ENCODE measurements around the gene RNF130.
A peak's percentile ranks its signal among the peaks of the same experiment; 100 is the strongest.
"Not testable (repeated sequence)": the region's sequence is repeated elsewhere in the genome, so short reads cannot be mapped to it uniquely, and the experiment has no call there.

The RNF130 gene

GRCh38 chr5:180013678-180014077 lies 57.9 kb downstream of the RNF130 start:
- no peak for DNase-seq

GRCh38 chr5:180012316-180012715 lies 59.2 kb downstream of the RNF130 start:
- no peak for DNase-seq

DNA sequence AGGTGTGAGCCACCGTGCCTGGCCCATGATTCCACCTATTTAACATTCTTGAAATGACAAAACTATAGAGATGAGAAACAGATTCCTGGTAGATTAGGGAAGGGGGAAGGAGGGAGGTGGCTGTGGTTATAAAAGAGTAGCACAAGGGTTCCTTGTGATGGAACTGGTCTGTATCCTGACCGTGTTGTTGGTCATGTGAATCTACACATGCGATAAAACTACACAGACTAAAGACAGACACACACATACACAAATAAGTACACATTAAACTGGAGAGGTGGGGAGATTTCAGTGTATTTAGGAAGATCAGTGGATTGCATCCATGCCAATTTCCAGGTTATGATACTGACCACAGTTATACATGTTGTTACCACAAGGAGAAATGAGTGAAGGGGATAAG lies 60.9 kb downstream of the RNF130 start:
- no peak for DNase-seq

DNA sequence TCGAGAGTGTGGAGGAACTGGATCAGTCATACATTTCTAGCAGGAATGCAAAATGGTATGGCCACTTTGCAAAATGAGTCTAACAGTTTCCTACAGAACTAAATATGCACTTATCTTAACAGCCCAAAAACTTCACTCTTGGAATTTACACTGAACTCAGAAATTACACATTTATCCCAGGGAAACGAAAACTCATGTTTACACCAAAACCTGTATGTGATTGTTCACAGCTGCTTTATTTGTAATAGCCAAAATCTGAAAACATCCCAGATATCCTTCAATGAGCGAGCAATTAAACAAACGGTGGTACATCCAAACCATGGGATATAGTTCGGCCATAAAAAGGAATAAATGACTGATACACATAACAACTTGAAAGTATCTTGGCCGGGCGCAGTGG lies 62.0 kb downstream of the RNF130 start:
- DNase-seq: no peak

DNA sequence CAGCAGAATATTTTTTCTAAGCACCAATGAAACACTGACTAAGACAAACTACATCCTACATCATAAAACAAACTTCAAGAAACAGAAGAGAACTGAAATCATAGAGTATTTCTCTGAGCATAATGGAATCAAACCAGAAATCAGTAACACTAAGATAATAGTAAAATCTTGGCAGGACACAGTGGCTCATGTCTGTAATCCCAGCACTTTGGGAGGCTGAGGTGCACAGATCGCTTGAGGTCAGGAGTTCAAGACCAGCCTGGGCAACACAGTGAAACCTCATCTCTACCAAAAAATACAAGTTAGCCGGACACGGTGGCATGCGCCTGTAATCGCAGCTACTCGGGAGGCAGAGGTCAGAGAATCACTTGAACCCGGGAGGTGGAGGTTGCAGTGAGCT lies 63.1 kb downstream of the RNF130 start:
- no peak for DNase-seq

- DNase-seq: no peak
Measured at GRCh38 chr5:180007582-180007981, 64.0 kb downstream of the RNF130 start.

DNA sequence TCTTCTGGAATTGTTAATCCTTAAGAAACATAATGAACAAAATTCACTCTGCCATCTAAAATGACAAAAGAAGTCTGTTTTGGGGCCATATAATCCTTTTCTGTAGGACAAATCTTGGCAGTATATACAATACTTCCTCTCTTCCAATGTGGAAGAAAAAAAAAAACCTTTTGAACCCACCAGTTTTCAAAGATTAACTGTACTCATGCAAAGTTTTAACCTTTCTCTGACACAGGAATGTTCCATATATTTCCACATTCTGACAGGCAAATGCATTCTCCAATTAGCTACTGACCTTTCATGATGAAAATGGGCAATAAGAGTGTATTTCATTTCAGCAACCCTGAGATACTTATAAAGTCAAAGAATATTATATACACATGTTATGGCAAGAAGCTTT lies 65.4 kb downstream of the RNF130 start:
- no peak for DNase-seq

- no peak for DNase-seq
Measured at GRCh38 chr5:180003127-180003526, 68.4 kb downstream of the RNF130 start.

- no peak for DNase-seq
Measured at GRCh38 chr5:180001742-180002141, 69.8 kb downstream of the RNF130 start.

DNA sequence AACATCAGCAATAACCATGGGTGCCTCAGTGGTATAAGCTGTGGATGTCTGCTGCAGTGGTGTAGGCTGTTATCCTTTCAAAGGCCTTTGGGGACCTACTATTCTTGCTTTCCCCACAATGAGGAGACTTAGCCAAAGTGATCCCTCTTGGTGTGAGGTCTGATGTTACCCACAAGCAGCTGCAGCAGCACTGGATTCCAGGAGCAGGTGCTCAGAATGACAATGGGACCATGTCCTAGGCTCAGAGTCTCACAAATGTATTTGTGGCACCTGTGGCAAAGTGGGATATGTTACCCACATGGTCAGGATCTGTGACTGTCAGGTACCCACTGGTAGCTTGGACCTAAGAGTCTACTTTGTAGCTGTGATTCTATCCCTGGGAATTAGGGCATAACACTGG lies 70.4 kb downstream of the RNF130 start:
- no peak for DNase-seq

DNA sequence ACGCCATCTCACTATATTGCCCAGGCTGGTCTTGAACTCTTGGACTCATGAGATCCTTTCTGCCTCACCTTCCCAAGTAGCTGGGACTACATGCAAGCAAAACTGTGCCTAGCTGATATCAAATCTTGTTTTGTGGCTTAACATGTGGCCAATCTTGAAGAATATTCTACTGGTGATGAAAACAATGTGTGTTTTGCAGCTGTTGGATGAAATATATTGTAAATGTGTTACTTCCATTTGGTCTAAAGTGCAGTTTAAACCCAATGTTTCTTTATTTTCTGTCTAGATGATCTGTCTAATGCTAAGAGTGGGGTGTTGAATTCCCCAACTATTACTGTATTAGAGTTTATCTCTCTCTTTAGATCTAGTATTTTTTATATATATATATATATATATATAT lies 73.1 kb downstream of the RNF130 start:
- no peak for DNase-seq

GRCh38 chr5:179994583-179995323 lies 76.8 kb downstream of the RNF130 start:
- DNase-seq: no peak

DNA sequence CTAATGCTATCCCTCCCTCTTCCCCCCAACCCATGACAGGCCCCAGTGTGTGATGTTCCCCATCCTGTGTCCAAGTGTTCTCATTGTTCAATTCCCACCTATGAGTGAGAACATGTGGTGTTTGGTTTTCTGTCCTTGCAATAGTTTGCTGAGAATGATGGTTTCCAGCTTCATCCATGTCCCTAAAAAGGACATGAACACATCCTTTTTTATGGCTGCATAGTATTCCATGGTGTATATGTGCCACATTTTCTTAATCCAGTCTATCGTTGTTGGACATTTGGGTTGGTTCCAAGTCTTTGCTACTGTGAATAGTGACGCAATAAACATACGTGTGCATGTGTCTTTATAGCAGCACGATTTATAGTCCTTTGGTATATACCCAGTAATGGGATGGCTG lies 78.7 kb downstream of the RNF130 start:
- not testable (repeated sequence) for DNase-seq

DNA sequence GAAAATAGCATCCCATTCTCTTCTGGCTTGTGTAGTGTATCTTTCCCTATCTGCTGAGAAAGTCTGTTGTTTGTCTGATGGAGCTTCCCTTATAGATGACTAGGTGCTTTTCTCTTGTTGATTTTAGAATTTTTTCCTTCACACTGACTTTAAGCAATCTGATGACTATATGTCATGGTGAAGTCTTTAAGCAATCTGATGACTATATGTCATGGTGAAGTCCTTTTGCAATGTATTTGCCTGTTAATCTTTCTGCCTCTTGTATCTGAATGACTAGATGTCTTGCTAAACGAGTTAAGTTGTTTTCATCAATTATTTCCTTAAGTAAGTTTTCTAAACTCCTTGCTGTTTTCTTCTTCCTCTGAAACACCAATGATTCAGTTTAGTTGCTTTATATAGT lies 80.5 kb downstream of the RNF130 start:
- DNase-seq: no peak

DNA sequence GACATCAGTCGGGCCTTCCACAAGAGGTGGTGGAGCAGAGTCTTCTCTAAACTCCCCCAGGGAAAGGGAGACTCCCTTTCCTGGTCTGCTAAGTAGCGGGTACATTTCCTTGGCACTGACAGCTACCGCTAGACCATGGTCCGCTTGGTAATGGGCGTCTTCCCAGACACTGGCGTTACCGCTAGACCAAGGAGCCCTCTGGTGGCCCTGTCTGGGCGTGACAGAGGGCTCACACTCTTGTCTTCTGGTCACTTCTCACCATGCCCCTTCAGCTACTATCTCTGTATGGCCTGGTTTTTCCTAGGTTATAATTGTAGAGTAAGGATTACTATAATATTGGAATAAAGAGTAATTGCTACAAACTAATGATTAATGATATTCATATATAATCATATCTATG lies 81.0 kb downstream of the RNF130 start:
- DNase-seq: not testable (repeated sequence)

- DNase-seq: no peak
Measured at GRCh38 chr5:179986328-179986727, 85.2 kb downstream of the RNF130 start.

- DNase-seq: no peak
Measured at GRCh38 chr5:179981636-179982035, 89.9 kb downstream of the RNF130 start.

DNA sequence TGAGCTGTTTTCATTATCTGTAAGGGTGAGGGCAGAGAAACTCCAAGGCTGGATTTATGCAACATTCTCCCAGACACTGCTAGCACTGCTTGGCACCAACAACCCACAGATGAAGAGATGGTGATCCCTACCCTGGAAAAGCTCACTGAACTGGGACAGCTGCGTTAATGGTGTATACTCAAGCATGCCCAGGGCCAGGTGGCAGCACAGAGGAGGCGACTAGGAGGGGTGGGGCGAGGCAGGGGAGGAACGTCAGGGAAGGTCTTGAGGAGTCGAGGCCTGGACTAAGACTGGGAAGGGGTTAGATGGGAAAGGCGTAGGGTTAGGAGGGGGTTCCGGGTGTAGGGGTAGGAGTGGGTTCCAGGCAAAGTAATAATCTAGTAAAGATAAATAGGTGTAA lies 90.8 kb downstream of the RNF130 start:
- no peak for DNase-seq

DNA sequence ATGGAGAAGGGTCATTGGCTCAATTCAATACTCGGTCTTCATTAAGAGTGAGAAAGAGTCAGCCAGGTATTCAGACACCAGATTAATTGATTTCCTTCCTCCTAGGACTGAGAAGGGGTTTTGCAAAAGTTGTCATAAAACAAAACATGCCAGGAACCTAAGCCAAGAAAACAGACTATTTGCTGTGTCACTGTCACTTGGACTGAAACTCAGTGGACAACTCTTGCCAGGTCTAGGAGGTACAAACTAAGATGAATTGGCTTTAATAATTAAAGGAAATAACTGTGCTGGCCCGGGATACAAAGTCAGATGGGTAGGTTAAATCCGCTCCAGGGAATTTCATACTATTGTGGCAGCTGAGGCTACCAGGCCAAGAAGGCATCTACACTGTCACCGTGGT lies 92.8 kb downstream of the RNF130 start:
- no peak for DNase-seq

GRCh38 chr5:179975713-179976134 lies 95.8 kb downstream of the RNF130 start:
- no peak for DNase-seq

DNA sequence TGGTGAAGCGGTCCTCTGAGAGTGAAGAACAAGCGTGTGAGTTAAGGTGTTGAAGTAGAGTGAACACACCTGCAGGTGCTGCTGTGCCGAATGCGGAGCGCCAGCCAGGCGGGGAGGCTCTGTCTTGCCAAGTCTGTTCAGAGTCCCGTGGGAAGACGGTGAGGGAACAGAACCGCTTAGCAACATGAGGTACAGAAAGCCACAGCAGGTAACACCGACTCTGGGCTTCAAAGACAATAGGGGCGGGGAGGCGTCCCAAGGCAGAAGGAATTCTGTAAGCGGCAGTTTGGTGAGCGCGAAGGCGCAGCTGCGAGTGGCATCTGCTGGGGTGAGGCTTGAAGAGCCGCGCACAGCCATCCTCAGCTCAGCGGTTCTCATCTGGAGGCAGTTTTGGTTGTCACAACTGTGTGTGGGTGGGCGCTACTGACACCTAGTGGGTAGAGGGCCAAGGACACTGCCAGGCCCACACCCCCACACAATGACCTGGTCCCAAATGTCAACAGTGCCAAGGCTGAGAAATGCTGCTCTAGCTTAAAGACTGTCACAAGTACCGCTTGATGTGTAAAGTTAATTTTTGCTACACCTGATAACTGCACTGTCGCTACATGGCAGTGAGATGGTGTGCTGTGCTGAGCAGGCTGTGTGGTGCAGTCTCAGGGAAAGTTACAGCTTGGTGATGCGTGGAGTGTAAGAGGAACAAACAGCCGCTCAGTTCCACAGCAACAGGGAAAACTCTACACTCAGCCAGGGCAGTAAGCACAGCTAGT lies 96.4 kb downstream of the RNF130 start:
- DNase-seq: peak; percentile 17

DNA sequence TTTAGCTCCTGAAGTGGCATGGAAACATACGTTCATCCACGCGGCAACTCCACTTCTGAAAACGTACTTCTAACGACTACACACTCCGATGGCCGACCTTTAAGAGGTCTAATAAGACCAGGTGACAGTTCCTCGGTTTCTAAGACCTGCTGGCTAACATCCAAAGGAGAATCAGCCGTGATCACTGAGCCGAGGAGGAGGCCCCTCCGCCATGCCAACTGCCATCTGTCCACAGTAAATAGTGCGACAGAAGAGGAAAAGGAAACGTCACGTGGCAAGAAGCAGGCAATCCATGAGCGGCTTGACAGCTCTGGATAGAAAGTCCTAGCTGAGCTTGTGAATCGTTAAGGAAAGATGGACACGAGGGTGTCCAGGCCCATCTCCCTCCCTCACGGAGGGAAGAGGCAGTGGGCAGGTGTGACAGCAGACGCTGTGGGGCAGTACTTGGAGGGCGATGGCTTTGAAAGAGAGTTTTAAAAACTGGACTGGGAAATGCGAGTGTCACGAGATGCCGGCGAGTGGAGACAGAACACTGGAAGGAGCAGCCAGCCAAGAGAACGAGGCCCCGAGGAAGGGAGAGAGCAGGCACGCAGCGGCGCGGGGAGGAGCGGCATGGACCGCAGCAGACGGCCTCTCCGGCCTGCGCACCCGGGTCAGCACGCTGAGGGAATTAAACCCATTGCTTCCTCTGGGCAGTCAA lies 97.2 kb downstream of the RNF130 start:
- DNase-seq: no peak

DNA sequence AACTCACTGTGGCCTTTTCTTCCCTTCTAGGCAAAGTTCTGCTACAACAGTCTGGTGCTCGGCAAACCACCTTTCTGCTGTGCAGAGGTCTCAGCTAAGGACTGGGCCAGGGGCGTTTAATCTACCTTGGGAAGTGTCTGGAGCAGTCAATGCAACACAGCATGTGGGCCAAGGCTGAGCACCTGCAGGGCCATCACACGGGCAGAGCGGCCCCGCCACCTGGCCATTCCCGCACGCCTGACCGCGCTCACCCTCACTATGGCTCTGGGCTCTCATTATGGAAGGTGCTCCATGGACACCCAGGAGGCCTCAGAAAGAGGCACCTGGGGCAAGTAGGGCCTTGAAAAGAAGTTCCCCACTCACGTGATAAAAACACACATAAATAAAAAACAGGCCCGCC lies 98.2 kb downstream of the RNF130 start:
- DNase-seq: no peak

- no peak for DNase-seq
Measured at GRCh38 chr5:179969110-179969509, 102.4 kb downstream of the RNF130 start.

Data from CD4-positive, alpha-beta T cell treated with Interleukin-21 for 1 hour (primary cell).